Epithelial cell of esophagus (primary cell): Measurements from ENCODE around the gene SLC9A8.
"Not testable (repeated sequence)": the region's sequence is repeated elsewhere in the genome, so short reads cannot be mapped to it uniquely, and the experiment has no call there.

Experiments used
- DNase-seq: peaks from one replicate; pipeline ENCODE4 v3.0.0; 2010; ENCODE audit warnings: low read depth
- H3K4me3 ChIP-seq: 2 replicates; pipeline ENCODE4 v1.5.1; 2011; ENCODE audit warnings: mild to moderate bottlenecking, low read length, control low read depth
- TF ChIP-seq, protein P1 (sequence below): IDR thresholded peaks from 2 replicates; pipeline ENCODE4 v1.5.1; 2011; ENCODE audit warnings: low read depth, mild to moderate bottlenecking, low read length, control low read depth, inconsistent platforms; ENCODE audit not compliant: insufficient read depth; ENCODE audit errors: missing control alignments

The SLC9A8 gene

DNA sequence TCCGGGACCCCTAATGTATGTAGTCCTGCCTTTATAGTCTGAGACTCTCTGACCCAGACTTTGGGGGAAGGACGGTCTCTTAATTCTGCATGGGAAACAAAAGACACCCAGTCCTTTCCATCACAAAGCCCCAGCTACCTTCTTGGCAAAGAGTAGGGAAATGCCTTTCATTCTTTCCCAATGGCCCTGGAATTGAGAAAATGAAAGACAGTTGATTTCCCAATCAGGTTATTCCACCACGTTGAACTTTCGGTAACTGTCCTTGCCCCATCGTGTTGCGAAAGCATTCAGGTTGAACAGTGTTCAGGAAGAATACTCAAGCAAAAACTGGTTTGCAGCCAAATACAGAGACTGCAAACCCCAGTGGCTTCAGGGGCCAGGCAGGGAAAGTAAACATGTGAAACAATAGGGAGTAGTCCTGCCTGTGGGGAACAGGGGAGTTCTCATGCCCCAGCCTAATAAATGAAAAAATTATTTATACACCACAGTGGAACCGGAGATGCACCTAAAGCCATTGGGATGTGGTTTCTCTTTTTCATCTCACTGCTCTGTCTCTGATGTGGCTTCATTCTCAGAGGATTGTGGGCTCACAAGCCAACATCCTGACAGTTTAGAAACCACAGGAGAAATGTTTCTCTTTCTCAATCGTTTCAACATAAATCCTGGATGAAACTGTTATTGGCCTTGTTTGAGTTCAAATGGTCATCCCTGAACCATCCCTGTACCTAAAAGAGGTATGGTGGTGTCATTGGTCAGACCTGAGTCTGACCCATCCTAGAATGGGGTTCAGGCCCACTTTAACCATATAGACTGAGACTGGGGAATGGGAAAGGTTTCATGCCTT is 44.2 kb upstream of the SLC9A8 start:
- DNase-seq, result peak; percentile 97
- TF ChIP-seq, protein P1, sequence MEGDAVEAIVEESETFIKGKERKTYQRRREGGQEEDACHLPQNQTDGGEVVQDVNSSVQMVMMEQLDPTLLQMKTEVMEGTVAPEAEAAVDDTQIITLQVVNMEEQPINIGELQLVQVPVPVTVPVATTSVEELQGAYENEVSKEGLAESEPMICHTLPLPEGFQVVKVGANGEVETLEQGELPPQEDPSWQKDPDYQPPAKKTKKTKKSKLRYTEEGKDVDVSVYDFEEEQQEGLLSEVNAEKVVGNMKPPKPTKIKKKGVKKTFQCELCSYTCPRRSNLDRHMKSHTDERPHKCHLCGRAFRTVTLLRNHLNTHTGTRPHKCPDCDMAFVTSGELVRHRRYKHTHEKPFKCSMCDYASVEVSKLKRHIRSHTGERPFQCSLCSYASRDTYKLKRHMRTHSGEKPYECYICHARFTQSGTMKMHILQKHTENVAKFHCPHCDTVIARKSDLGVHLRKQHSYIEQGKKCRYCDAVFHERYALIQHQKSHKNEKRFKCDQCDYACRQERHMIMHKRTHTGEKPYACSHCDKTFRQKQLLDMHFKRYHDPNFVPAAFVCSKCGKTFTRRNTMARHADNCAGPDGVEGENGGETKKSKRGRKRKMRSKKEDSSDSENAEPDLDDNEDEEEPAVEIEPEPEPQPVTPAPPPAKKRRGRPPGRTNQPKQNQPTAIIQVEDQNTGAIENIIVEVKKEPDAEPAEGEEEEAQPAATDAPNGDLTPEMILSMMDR, result no peak
- no peak overlapping the region for H3K4me3 ChIP-seq

DNA sequence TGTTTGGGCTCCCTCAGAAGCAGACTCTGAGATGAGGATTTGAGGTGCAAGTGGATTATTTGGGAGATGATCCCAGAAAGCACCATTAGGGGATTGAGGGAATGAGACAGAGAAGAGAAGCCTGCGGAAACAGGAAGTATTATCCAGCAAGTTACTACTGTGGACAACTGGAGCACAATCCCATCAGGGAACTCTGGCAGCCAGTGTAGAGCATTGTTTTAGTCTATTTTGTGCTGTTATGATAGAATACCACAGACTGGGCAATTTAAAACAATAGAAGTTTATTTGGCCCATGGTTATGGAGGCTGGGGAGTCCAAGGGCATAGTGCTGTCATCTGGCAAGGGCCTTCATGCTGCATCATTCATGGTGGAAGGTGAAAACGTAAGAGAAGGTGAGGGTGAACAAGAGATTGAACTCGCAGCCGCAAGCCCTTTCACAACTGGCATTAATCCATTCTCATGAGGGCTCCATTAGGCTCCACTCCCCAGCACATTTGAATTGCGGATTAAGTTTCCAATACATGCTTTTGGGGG is 43.5 kb upstream of the SLC9A8 start:
- no peak for DNase-seq
- no peak overlapping the region for H3K4me3 ChIP-seq
- TF ChIP-seq, protein P1, result no peak

DNA sequence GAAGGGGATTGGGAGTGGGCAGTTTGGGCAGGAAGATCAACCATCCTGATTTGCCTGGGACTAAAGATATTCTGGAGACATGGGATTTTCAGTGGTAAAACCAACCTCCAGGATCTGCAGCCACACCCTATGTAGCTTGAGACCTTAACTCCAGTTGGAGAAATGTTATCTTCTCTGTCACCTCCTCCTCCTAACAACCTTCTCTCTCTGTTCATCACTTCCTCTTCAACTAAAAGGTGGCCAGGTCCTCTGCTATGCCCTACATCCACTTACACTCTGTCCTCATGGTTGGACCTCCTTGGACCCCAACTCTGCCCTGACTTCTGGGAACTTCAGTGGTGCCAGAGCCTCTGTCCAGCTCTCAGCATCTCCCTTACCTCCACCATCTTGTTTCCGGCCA is 42.0 kb upstream of the SLC9A8 start:
- DNase-seq, result no peak
- TF ChIP-seq, protein P1, result no peak
- no peak overlapping the region for H3K4me3 ChIP-seq

DNA sequence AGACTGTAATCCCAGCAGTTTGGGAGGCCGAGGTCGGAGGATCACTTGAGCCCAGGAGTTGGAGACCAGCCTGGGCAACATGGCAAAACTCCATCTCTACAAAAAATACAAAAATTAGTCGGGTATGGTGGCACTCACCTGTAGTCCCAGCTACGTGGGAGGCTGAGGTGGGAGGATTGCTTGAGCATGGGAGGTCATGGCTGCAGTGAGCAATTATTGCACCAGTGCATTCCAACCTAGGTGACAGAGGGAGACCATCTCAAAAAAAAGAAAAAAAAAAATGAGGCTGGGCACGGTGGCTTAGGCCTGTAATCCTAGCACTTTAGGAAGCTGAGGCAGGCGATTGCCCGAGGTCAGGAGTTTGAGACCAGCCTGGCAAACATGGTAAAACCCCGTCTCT is 38.4 kb upstream of the SLC9A8 start:
- not testable (repeated sequence) for DNase-seq, H3K4me3 ChIP-seq

DNA sequence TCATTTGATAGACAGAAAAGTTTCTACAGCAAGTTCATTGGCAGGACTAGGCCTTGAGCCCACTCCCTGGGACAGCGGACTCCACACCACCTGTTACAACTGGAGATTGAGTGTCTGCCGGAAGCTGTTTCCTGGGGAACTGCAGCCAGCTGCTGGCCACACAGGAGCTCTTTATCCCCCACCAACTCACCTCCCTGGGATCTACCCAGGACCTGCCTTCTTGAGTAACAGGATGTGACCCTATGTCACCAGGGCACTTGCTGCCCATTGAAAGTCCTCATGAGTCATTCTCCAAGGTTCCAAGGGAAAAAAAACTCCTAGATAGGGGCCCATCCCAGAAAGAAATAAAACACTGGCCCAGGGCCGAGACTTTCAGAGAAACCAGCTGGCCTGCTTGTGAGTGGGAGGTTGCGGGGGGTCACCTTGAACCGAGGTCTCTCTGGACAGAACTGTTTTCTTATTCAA is 37.4 kb upstream of the SLC9A8 start:
- no peak overlapping the region for H3K4me3 ChIP-seq
- peak; percentile 27 for DNase-seq

DNA sequence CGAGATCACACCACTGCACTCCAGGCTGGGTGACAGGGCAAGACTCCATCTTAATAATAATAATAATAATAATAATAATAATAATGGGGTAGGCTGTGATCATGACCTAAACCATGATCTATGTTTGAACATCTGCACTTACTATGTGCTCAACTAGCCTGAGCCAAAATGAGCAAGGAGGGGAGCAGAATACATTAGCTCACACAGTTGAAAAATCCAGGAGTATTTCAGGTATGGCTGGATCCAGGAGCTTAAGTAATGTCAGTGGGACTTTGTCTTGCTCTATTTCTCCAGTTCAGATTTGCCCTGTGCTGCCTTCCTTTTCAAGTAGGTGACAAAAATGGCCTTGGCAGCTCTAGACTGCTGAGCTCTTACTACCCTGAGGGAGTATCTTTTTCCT is 32.7 kb upstream of the SLC9A8 start:
- no peak overlapping the region for H3K4me3 ChIP-seq
- no peak for DNase-seq
- TF ChIP-seq, protein P1, result no peak

More for the DNA sequence above, 37.4 kb upstream of the SLC9A8 start:
- TF ChIP-seq, protein P1, result no peak

DNA sequence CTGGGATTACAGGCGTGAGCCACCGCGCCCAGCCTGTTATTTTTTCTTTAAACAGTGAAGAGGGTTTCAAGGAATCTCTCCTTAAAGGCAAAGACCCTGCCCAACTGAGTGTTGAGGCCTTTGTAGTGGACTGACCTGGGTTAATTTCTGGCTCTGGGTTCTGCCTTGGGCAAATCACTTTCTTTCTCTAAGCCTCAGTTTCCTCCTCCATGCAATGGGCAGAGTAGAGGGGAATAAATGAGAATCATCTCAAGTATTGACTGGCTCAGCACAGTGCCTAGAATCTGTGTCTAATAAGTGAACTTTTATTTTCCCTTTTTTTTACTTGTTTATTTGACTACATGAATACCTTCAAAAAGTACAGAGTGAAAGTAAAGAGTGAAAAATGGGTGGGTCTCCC is 31.0 kb upstream of the SLC9A8 start:
- no peak for DNase-seq
- H3K4me3 ChIP-seq, result no peak overlapping the region
- TF ChIP-seq, protein P1, result no peak

DNA sequence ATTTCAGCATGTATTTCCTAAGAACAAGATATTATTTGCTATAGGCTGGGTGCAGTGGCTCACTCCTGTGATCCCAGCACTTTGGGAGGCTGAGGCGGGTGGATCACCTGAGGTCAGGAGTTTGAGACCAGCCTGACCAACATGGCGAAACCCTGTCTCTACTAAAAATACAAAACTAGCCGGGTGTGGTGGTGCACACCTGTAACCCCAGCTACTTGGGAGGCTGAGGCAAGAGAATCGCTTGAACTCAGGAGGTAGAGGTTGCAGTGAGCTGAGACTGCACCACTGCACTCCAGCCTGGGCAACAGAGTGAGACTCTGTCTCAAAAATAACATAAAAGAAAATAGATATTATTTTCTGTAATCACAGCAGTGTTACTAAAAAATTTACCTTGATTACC is 30.2 kb upstream of the SLC9A8 start:
- not testable (repeated sequence) for DNase-seq, H3K4me3 ChIP-seq

DNA sequence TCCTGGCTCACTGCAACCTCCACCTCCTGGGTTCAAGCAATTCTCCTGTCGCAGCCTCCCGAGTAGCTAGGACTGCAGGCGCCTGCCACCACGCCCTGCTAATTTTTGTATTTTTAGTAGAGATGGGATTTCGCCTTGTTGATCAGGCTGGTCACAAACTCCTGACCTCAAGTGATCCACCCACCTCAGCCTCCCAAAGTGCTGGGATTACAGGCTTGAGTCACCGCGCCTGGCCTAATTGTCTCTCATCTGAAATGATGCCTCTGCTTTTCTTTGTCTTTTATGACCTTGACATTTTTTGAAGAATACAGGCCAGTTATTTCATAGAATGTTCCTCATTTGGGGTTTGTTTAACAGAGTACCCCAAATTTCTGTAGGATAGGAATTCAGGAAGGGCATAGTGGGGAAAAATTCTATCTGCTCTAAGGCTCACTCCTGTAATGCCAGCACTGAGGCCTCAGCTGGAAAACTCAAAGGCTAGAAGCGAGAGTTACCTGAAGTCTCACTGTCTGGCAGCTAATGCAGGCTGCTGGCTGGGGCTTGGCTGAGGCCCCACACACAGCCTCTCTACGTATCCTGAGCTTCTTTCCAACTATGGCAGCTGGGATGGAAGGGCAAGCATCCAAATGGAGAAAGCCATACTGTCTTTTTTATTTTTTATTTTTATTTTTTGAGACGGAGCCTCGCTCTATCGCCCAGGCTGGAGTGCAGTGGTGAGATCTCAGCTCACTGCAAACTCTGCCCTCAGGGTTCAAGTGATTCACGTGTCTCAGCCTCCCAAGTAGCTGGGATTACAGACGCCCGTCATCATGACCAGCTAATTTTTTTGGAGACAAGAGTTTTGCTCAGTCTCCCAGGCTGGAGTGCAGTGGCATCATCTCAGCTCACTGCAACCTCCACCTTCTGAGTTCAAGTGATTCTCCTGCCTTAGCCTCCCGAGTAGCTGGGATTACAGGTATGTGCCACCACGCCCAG is 29.3 kb upstream of the SLC9A8 start:
- H3K4me3 ChIP-seq, DNase-seq: not testable (repeated sequence)
